Right lung (tissue), 10 donors: ENCODE measurements around the gene TRIM54. TPM values are rescaled to one million over a fixed set of nuclear protein-coding genes. Genes with fewer than 3 reads are reported as not detected.

Experiments
- DNase-seq, 2 donors: peaks; one replicate each; pipeline ENCODE4 v3.0.0-alpha.2; 2013
- long read RNA-seq, 8 donors: transcript quantifications; one replicate each; lab custom pipeline, GENCODE V29; 2026
- polyA plus RNA-seq, 5 donors: library from polyadenylated mRNA; unstranded; fragments of 120-200 nt; gene quantifications; one replicate each; pipeline versions ENCODE4 v1.2.1 to v1.2.3, GENCODE V29; 2013; ENCODE audit warnings: inconsistent platforms in 1 of 5, low replicate concordance in 1 of 5; ENCODE audit not compliant: insufficient read length in 5 of 5, insufficient read depth in 1 of 5

TRIM54 gene
- 1 to 10 TPM in 1 of 5 donors, under 1 TPM in 1, not detected in 3; 0.13 to 4.3 TPM for polyA plus RNA-seq
- long read RNA-seq, donor 1 = 0 reads
- long read RNA-seq, donor 2 = 0 reads
- long read RNA-seq, donor 3, partial matches to known transcripts = 0 of 1 reads
- long read RNA-seq, donor 3, other reads (novel, unspliced or antisense) = 0 of 1 reads
- long read RNA-seq, donor 4 = 0 reads
- long read RNA-seq, donor 5, partial matches to known transcripts = 52 of 90 reads
- long read RNA-seq, donor 5, other reads (novel, unspliced or antisense) = 38 of 90 reads
- long read RNA-seq, donor 6 = 0 reads
- long read RNA-seq, donor 7 = 0 reads
- long read RNA-seq, donor 8 = 0 reads

- DNase-seq = no peak
These were observed at the start of gene TRIM54 for GRCh38 chr2:27281855-27282559. TRIM54 (plus strand) TSS chr2:27282429; CDS start chr2:27282732, 303 bp downstream.

- no peak for DNase-seq
These were observed 48.9 kb upstream of the TRIM54 start for GRCh38 chr2:27233341-27233740.

- no peak for DNase-seq
These were observed 46.1 kb upstream of the TRIM54 start for GRCh38 chr2:27236136-27236535.

- no peak for DNase-seq
These were observed 45.6 kb upstream of the TRIM54 start for GRCh38 chr2:27236626-27237025.

GRCh38 chr2:27237341-27237945 is 44.8 kb upstream of the TRIM54 start:
- no peak for DNase-seq

- no peak for DNase-seq
These were observed 43.3 kb upstream of the TRIM54 start for GRCh38 chr2:27238976-27239375.

- no peak for DNase-seq
These were observed 41.8 kb upstream of the TRIM54 start for GRCh38 chr2:27240406-27240805.

- no peak for DNase-seq
These were observed 40.2 kb upstream of the TRIM54 start for GRCh38 chr2:27241761-27242613.

- no peak for DNase-seq
These were observed 39.6 kb upstream of the TRIM54 start for GRCh38 chr2:27242614-27242951.

- no peak for DNase-seq
These were observed 38.7 kb upstream of the TRIM54 start for GRCh38 chr2:27243391-27244130.

- DNase-seq = no peak
These were observed 37.1 kb upstream of the TRIM54 start for GRCh38 chr2:27245116-27245515.

- DNase-seq = no peak
These were observed 36.6 kb upstream of the TRIM54 start for GRCh38 chr2:27245626-27246025.

- DNase-seq = no peak
These were observed 34.3 kb upstream of the TRIM54 start for GRCh38 chr2:27247893-27248292.

- DNase-seq = no peak
These were observed 32.9 kb upstream of the TRIM54 start for GRCh38 chr2:27249159-27249890.

GRCh38 chr2:27249891-27250651 is 32.2 kb upstream of the TRIM54 start:
- DNase-seq = peak in 1 of 2 donors; percentile 10

GRCh38 chr2:27250652-27251379 is 31.4 kb upstream of the TRIM54 start:
- no peak for DNase-seq

- no peak for DNase-seq
These were observed 30.5 kb upstream of the TRIM54 start for GRCh38 chr2:27251766-27252165.

GRCh38 chr2:27255187-27255586 is 27.0 kb upstream of the TRIM54 start:
- no peak for DNase-seq

GRCh38 chr2:27255660-27256059 is 26.6 kb upstream of the TRIM54 start:
- DNase-seq = no peak
